Adrenal gland (tissue), 5 donors: ENCODE measurements around the gene PACRG.

Experiments used
- POLR2A ChIP-seq, 2 donors: fragments of 450-650 bp; IDR thresholded peaks; one replicate each; pipeline ENCODE4 v1.6.1; 2017; ENCODE audit warnings: antibody characterized with exemption in 2 of 2, mild to moderate bottlenecking in 2 of 2, moderate library complexity in 1 of 2
- TF ChIP-seq, protein P1 (sequence below), 6 experiments: fragments of 450-650 bp in 4 of 6; fragments of 200-600 bp in 2 of 6; sonication (generic) in 1 of 6; IDR thresholded peaks; 1 replicate in 5 of 6; 2 replicates in 1 of 6; pipeline versions ENCODE4 v1.5.1 to v1.8.0; 2016 to 2021; ENCODE audit warnings: antibody characterized with exemption in 6 of 6, mild to moderate bottlenecking in 2 of 6, moderate library complexity in 1 of 6
- donor health status: DM: no; HTN: no; CAD: no.

DNA sequence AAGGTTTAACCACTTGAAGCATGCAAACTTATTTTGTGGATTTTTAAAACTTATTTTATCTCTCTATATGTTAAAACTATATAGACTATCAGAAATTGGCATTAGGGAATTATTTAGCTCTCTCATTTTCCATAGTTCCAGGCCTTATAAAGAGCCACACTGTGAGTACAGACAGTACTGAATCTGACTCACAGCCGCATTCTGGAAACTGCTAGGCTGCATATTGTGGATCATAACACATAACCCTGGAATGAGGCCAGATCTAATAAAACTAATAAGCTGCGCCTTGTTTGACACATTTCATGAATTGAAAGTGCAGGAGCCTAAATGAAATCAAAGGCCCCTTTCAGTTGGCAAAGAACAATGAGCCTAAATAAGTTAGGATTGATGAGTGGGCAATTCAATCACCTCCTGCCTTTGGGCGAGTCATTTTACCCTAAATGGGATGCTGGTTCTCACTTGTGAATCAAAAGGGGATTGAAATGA, 308.4 kb downstream of the PACRG start:
- TF ChIP-seq, protein P1, sequence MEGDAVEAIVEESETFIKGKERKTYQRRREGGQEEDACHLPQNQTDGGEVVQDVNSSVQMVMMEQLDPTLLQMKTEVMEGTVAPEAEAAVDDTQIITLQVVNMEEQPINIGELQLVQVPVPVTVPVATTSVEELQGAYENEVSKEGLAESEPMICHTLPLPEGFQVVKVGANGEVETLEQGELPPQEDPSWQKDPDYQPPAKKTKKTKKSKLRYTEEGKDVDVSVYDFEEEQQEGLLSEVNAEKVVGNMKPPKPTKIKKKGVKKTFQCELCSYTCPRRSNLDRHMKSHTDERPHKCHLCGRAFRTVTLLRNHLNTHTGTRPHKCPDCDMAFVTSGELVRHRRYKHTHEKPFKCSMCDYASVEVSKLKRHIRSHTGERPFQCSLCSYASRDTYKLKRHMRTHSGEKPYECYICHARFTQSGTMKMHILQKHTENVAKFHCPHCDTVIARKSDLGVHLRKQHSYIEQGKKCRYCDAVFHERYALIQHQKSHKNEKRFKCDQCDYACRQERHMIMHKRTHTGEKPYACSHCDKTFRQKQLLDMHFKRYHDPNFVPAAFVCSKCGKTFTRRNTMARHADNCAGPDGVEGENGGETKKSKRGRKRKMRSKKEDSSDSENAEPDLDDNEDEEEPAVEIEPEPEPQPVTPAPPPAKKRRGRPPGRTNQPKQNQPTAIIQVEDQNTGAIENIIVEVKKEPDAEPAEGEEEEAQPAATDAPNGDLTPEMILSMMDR (IDR thresholded peaks at IDR 0.05) = no peak
- TF ChIP-seq POLR2A (IDR thresholded peaks at IDR 0.05) = no peak
